GM19193 (cell line): Measurements from ENCODE around the gene CHAD.

Experiments used
- POLR2A ChIP-seq: IDR thresholded peaks from 4 replicates; pipeline ENCODE4 v1.6.1; 2011; ENCODE audit not compliant: insufficient read depth, insufficient read length; ENCODE audit errors: extremely low read depth

Gene CHAD

GRCh38 chr17:50501054-50501453 is 32.4 kb upstream of the CHAD start:
- no peak for TF ChIP-seq POLR2A

DNA sequence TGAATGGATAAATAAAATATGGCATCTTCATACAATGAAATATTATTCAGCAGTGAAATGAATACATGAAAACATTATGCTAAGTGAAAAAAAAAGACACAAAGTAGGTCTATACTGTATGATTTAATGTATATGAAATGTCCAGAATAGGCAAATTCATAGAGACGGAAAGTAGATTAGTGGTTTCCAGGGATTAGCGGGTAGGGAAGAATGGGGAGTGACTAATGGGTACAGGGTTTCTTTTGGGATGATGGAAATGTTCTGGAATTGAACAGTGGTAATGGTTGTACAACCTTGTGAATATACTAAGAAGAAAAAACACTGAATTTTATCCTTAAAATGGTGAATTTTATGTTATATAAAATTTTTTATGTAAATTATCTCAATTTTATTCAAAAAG is 31.0 kb upstream of the CHAD start:
- TF ChIP-seq POLR2A, result no peak

GRCh38 chr17:50499270-50499669 is 30.6 kb upstream of the CHAD start:
- no peak for TF ChIP-seq POLR2A

- TF ChIP-seq POLR2A, result no peak
These were observed 29.6 kb upstream of the CHAD start for GRCh38 chr17:50498021-50498874.

DNA sequence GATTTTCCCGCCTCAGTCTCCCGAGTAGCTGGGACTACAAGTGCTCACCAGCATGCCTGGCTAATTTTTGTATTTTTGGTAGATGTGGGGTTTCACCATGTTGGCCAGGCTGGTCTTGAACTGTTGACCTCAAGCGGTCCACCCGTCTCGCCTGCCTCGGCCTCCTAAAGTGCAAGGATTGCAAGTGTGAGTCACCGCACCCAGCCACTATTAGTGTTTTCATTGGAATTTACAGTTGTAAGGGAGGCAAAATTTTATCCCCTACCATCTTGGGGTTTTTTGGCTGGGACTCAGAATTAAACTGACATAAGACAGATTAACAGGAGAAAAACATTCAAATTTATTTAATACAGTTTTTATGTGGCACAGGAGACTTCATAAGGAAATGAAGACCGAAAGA is 27.2 kb upstream of the CHAD start:
- TF ChIP-seq POLR2A, result no peak

DNA sequence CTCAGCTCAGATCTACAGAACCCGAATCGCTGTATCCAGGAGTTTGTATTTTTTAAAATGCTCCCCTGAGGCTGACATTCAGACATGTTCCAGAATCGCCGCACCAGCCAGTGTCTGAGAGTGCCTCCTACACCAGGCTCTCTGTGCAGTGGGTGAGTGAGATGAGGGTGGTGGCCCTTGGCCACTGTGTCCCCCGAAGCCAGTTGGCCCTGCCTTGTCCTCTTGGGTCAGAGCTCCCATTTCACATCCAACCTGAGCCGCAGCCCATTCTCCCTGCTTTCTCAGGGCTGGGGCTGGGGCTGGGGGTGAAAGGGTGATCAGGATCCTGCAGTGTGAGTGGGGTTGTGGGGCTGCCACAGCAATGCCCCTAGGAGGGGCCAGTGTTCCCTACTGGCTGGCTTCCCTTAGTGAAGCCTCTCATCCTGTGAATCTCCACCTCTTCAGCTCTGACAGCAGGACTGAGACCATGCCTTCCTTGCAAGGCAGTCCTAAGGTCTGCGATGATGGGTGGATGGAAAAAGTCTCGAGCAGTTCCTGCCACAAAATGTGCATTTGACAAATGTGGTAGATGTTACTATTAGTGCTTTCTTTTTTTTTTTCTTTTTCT is 26.6 kb upstream of the CHAD start:
- TF ChIP-seq POLR2A, result no peak

GRCh38 chr17:50493744-50494143 is 25.1 kb upstream of the CHAD start:
- TF ChIP-seq POLR2A, result no peak

GRCh38 chr17:50492214-50492613 is 23.5 kb upstream of the CHAD start:
- TF ChIP-seq POLR2A, result no peak

DNA sequence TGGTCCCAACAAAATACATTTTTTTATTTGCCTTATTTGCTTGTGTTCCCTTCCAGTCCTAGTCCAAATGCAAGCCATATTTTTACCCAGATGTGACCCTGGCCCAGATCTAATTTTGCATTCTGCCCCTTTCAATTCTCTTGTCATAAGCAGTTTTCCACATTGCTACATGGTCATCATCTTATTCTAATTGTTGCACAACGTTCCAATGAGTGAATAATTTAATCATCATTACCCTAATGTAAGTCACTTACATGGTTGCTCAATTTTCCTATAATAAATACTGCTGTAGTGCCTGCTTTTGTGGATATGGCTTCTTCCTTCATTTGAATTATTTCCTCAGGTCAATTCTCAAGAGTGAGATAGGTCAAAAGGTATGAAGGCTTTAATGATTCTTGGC is 22.8 kb upstream of the CHAD start:
- TF ChIP-seq POLR2A, result no peak

GRCh38 chr17:50488880-50489279 is 20.2 kb upstream of the CHAD start:
- no peak for TF ChIP-seq POLR2A

DNA sequence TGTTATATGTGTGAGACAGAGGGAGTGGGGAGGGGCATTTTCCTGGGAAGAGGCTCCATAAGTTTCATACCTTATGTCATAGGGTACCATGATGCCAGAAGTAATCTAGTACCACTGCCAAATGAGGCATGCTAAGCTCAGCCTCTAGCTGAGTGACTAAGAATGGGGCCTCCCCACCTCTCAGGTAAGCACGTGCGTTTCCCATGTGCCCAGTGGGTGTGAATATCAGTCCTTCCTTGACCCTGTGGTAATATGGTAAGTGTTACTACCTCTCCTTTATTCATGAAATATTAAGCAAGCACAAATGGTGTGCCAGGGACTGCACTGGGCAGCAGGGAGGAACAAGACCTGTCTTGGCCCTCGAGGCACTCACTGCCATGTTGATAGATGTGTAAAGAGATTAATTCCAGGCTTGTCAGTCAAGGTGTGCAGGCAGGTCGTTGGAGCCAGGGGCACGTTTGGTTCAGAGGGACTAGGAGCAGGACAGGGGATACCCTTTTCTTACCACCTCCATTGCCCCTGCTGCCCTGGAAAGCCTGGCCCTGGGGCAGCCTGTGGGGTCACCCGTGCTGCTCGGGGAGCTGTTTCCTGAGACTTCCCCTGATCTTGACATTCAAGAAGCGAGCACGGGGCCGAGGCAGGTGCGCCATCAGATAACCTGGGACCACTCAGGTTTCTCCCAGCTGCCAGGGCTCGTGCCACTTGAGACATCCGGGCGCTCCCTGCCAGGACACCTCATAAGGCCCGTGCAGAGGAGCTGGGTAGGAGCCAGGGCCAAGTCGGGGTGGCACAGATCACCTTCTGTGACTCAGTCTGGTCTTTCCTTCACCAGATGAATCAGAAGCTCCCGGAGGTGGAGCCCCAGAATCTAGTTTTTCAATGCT is 18.8 kb upstream of the CHAD start:
- no peak for TF ChIP-seq POLR2A

DNA sequence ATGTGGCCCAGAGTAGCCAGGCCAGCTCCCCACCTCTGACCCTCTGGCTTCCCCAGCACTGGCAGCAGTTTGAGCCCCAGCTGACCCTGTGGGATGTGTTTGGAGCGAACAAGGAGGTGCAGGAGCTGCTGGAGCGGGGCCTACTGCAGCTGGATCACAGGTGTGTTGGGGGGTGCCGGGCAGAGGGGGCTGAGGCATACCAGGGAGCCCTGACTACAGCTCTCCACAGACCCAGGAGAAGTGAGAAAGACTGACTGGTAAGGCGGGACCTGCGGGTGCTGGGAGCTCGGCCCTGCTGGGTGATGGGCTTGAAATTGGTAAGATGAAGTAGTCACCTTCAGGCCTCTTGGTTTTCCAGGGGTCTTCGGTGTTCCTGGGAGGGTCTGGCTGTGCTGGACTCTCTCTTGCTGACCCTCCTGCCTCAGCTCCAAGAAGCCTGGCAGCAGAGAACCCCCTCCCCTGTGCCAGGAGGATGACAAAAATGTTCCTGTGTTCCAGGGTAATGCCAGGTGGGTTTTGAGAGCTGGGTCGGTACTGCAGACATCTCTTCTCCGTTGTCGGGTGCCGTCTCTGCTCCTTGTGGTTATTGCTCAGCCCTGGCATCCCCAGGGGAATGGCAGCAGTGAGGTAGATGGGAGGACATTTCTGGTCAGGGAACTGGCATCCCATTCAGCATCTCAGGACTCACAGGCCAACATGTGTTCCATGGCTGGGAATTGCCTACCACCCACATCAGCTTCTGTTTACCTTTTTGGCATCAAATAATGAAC is 15.9 kb upstream of the CHAD start:
- TF ChIP-seq POLR2A, result no peak

DNA sequence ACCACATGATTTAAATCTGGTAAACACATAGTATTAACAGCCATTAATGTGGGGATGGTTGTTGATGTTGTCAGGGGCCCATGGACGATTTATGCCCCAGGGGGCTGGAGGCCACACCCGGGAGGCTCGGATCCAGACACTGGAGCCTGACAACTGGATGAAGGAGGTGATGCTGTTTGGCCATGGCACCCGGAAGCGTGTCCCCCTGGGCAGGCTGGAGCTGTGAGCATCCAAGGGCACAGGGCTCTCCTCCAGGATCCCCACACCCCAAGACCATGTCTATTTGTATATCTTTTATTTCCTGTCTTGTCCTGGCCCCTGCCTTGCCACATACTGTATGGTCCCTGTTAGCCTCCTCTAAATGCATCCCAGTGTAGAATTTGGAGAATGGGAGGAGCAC is 14.6 kb upstream of the CHAD start:
- no peak for TF ChIP-seq POLR2A

- TF ChIP-seq POLR2A, result no peak
These were observed 13.8 kb upstream of the CHAD start for GRCh38 chr17:50482516-50482915.

DNA sequence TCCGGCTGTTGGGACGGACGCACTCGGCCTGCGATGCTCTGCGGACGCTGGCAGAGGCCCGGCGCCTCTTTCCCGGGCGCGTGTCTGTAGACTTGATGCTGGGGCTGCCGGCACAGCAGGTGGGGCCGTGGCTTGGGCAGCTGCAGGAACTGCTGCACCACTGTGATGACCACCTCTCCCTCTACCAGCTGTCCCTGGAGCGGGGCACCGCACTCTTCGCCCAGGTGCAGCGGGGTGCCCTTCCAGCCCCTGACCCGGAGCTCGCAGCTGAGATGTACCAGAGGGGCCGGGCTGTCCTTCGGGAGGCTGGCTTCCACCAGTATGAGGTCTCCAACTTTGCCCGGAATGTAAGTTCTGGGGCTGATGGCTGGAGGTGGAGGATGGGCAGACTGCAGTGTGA is 13.4 kb upstream of the CHAD start:
- TF ChIP-seq POLR2A, result no peak
